Measurements from ENCODE around the gene SYNPR. TPM values are rescaled to one million over a fixed set of nuclear protein-coding genes. Genes with fewer than 3 reads are reported as not detected.

Gene SYNPR
- total RNA-seq, 6 experiments from 2014 or later = not detected

DNA sequence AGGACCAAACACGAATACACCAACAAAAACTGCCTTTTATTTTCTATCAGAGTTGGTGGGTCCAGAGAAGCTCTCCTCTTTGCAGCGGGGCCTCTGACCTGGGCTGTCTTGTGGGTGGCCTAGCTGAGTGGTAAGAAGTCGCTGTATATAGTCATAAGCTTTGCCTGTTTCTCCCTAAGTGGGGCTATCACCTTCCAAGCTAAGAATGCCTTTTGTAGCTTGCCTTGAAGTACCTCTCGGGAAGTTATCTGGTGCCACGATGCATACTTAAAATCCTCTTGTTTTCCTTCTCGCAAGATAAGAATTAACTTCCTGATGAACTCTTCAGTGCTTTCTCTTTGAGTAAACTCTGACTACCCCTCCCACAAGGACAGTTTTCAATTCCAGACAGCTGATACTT, 178.8 kb downstream of the SYNPR start:
- no peak overlapping the region for H3K4me3 ChIP-seq
- WGBS (ENCODE audit: insufficient coverage, low coverage, low lambda C conversion rate, missing lambda C conversion rate) = 29% methylated on average over 6 of the region's 6 CpGs
- intact Hi-C loops (cut with DNase I) = no loop called here
- no peaks in the 10 kb centered on the region for H3K4me1 ChIP-seq
- TF ChIP-seq POLR2A (IDR thresholded peaks at IDR 0.05) = no peak
- TF ChIP-seq, protein P1, sequence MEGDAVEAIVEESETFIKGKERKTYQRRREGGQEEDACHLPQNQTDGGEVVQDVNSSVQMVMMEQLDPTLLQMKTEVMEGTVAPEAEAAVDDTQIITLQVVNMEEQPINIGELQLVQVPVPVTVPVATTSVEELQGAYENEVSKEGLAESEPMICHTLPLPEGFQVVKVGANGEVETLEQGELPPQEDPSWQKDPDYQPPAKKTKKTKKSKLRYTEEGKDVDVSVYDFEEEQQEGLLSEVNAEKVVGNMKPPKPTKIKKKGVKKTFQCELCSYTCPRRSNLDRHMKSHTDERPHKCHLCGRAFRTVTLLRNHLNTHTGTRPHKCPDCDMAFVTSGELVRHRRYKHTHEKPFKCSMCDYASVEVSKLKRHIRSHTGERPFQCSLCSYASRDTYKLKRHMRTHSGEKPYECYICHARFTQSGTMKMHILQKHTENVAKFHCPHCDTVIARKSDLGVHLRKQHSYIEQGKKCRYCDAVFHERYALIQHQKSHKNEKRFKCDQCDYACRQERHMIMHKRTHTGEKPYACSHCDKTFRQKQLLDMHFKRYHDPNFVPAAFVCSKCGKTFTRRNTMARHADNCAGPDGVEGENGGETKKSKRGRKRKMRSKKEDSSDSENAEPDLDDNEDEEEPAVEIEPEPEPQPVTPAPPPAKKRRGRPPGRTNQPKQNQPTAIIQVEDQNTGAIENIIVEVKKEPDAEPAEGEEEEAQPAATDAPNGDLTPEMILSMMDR (IDR thresholded peaks at IDR 0.05) = no peak
- no peaks in the 10 kb centered on the region for H3K36me3 ChIP-seq
- no peak for DNase-seq
- no peaks in the 10 kb centered on the region for H3K9me3 ChIP-seq
- no peak overlapping the region for H3K27ac ChIP-seq
- H3K27me3 ChIP-seq = no peaks in the 10 kb centered on the region
- no peak for ATAC-seq

DNA sequence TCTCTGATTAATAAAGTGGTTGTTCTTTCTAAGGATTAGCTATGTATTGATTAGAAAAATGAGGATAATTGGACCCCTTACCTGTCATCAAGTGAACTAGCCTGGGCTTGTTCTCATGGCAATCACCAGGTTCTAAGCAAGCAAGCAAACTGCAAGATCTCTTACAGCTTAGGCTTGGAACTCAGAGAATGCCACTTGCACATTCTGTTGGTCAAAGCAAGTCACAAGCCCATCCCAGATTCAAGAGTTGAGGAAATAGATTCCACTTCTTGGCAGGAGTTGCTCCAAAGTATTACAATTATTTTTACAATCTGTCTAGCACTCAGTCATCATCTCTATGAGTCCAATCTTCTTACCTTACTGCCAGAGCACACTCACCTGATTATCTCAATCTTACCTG, 180.3 kb downstream of the SYNPR start:
- Histone ChIP-seq H3K27ac (no peak overlapping the region), H3K27me3 (no peaks in the 10 kb centered on the region), H3K36me3 (no peaks in the 10 kb centered on the region), H3K4me1 (no peaks in the 10 kb centered on the region), H3K9me3 (no peaks in the 10 kb centered on the region), H3K4me3 (no peak overlapping the region)
- intact Hi-C loops (cut with DNase I) = no loop called here
- no peak for DNase-seq
- TF ChIP-seq, protein P1 (IDR thresholded peaks at IDR 0.05) = no peak
- no peak for TF ChIP-seq POLR2A (IDR thresholded peaks at IDR 0.05)
- ATAC-seq = no peak

DNA sequence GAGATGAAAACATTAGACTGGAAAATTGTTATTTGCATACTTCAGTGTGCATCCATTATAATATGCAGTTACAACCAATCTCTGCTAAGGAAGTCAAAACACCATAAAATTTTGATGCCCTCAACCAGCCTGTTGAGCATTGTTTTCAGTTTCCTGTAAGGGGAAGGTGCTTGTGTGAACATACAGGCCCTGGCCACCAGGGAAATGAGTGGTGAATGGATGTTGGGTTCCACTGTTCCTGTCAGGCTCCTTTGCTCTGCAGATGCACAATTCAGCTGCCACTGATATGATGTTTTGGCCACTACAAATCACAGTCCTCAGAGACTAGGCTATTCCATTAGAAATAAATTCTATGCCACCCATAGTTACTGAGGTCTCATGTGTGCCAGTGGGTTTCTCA, 184.6 kb downstream of the SYNPR start:
- Histone ChIP-seq H3K4me1 (no peaks in the 10 kb centered on the region), H3K9me3 (no peaks in the 10 kb centered on the region), H3K4me3 (no peak overlapping the region), H3K27me3 (no peaks in the 10 kb centered on the region), H3K36me3 (no peaks in the 10 kb centered on the region), H3K27ac (no peak overlapping the region)
- intact Hi-C loops (cut with DNase I) = no loop called here
- no peak for ATAC-seq
- no peak for DNase-seq
- TF ChIP-seq POLR2A (IDR thresholded peaks at IDR 0.05) = no peak
- TF ChIP-seq, protein P1 (IDR thresholded peaks at IDR 0.05) = no peak

DNA sequence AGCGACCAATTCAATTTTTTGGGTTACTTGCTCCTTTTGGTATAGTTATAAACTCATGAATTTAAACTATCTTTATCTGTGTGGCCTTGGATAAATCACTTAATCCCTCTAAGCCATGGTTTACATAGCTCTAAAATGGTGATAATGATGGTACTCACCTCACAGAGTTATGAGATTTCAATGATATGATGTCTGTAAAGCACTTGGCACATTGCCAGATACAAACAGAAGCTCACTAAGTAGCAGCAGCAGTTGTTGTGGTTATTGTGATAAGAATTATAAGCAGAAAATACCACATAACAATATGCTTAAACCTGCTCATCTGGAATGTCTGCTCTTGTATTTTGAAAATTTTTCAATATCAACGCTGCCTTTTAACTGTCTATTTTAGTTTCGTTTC, 189.3 kb downstream of the SYNPR start:
- intact Hi-C loops (cut with DNase I) = no loop called here
- 62% methylated on average over 3 of the region's 3 CpGs for WGBS (ENCODE audit: insufficient coverage, low coverage, low lambda C conversion rate, missing lambda C conversion rate)
- TF ChIP-seq, protein P1 (IDR thresholded peaks at IDR 0.05) = no peak
- no peak for TF ChIP-seq POLR2A (IDR thresholded peaks at IDR 0.05)

DNA sequence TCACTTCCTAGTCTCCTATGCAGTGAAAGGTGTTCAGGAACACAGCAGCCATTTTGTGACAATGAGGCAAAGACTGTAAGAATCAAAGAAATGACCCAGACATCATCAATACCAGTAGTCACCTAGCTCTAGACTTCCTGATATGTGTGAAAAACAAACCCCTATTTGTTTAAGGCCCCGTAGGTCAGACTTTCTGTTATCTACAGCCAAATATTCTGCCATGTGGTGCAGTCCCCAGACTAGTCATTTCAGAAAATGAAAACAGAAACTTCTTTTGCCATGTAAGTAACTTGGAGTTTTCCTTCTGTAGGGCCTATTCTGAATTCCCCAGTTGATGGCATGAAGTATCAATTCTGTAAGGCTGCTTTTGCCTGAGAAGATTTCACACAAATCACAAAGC, 192.6 kb downstream of the SYNPR start:
- H3K27me3 ChIP-seq = no peaks in the 10 kb centered on the region
- intact Hi-C loops (cut with DNase I) = no loop called here
- WGBS (ENCODE audit: insufficient coverage, low coverage, low lambda C conversion rate, missing lambda C conversion rate) = 40% methylated on average over 1 of the region's 1 CpG

More for the DNA sequence above, 189.3 kb downstream of the SYNPR start:
- DNase-seq = no peak
- no peaks in the 10 kb centered on the region for H3K4me1 ChIP-seq
- no peaks in the 10 kb centered on the region for H3K36me3 ChIP-seq
- ATAC-seq = no peak
- H3K27me3 ChIP-seq = no peaks in the 10 kb centered on the region
- H3K4me3 ChIP-seq = no peak overlapping the region
- H3K9me3 ChIP-seq = no peaks in the 10 kb centered on the region
- no peak overlapping the region for H3K27ac ChIP-seq

More for the DNA sequence above, 192.6 kb downstream of the SYNPR start:
- Histone ChIP-seq H3K4me3 (no peak overlapping the region), H3K4me1 (no peaks in the 10 kb centered on the region), H3K27ac (no peak overlapping the region), H3K36me3 (no peaks in the 10 kb centered on the region), H3K9me3 (no peaks in the 10 kb centered on the region)
- ATAC-seq (no peak), DNase-seq (no peak)
- TF ChIP-seq, protein P1 (IDR thresholded peaks at IDR 0.05) = no peak
- TF ChIP-seq POLR2A (IDR thresholded peaks at IDR 0.05) = no peak

Measured in right lobe of liver (tissue), 6 donors.